Fibroblast of lung (primary cell): ENCODE measurements around the gene PITRM1. TPM values are rescaled to one million over a fixed set of nuclear protein-coding genes. Genes with fewer than 3 reads are reported as not detected.

Experiments used
- DNase-seq, 2 donors: peaks; one replicate each; pipeline versions ENCODE4 v3.0.0 to v3.0.0-alpha.2; 2010; ENCODE audit warnings: low read depth in 2 of 2
- H2AFZ ChIP-seq: 2 replicates; pipeline ENCODE4 v1.5.1; 2012; ENCODE audit warnings: low read length, control low read depth, inconsistent platforms
- H3K27ac ChIP-seq: 2 replicates; pipeline ENCODE4 v1.5.1; 2011; ENCODE audit warnings: low read length, control low read depth; ENCODE audit not compliant: insufficient read depth
- H3K27me3 ChIP-seq: 2 replicates; pipeline ENCODE4 v1.5.1; 2011; ENCODE audit warnings: mild to moderate bottlenecking, low read length; ENCODE audit not compliant: control insufficient read depth, insufficient read depth
- H3K36me3 ChIP-seq: 2 replicates; pipeline ENCODE4 v1.5.1; 2011; ENCODE audit warnings: low read length; ENCODE audit not compliant: control insufficient read depth, insufficient read depth
- H3K4me1 ChIP-seq: 2 replicates; pipeline ENCODE4 v1.5.1; 2011; ENCODE audit warnings: low read length; ENCODE audit not compliant: control insufficient read depth, insufficient read depth; ENCODE audit errors: extremely low read depth
- H3K4me2 ChIP-seq: 2 replicates; pipeline ENCODE4 v1.5.1; 2011; ENCODE audit warnings: low read length, control low read depth; ENCODE audit not compliant: insufficient read depth; ENCODE audit errors: extremely low read depth
- H3K4me3 ChIP-seq, 4 experiments: fragments of 200-600 bp in 1 of 4; sonication (generic) in 1 of 4; replicated peaks in 1 of 4; 2 replicates each; pipeline ENCODE4 v1.5.1; 2011 to 2016; ENCODE audit warnings: low read length in 4 of 4, low read depth in 3 of 4, mild to moderate bottlenecking in 3 of 4, control low read depth in 2 of 4, inconsistent platforms in 1 of 4, mixed read lengths in 1 of 4; ENCODE audit not compliant: insufficient read depth in 1 of 4; ENCODE audit errors: control extremely low read depth in 1 of 4
- H3K79me2 ChIP-seq: 2 replicates; pipeline ENCODE4 v1.5.1; 2012; ENCODE audit warnings: mild to moderate bottlenecking, low read length, inconsistent platforms; ENCODE audit not compliant: control insufficient read depth, insufficient read depth
- H3K9ac ChIP-seq: 2 replicates; pipeline ENCODE4 v1.5.1; 2011; ENCODE audit warnings: mild to moderate bottlenecking, low read length, control low read depth; ENCODE audit not compliant: insufficient read depth
- H3K9me3 ChIP-seq: 2 replicates; pipeline ENCODE4 v1.5.1; 2012; ENCODE audit warnings: low read depth, low read length; ENCODE audit not compliant: control insufficient read depth, insufficient read depth
- H4K20me1 ChIP-seq: 2 replicates; pipeline ENCODE4 v1.5.1; 2011; ENCODE audit warnings: low read length; ENCODE audit not compliant: control insufficient read depth, insufficient read depth; ENCODE audit errors: extremely low read depth
- EZH2 ChIP-seq: IDR thresholded peaks from 2 replicates; pipeline ENCODE4 v1.5.1; 2012; ENCODE audit warnings: low read length, control low read depth, mild to moderate bottlenecking; ENCODE audit errors: missing control alignments
- polyA plus RNA-seq, 2 donors: library from polyadenylated mRNA; depleted of rRNA in 1 of 2; stranded (reverse) in 1 of 2; unstranded in 1 of 2; fragments of >200 nt; gene quantifications; 2 replicates each; pipeline ENCODE4 v1.2.1, GENCODE V29; 2011 to 2012; ENCODE audit warnings: missing spikeins in 1 of 2
- total RNA-seq: library from RNA; depleted of rRNA; stranded (reverse); fragments of >200 nt; gene quantifications from 2 replicates; pipeline ENCODE4 v1.2.1, GENCODE V29; 2014
- TF ChIP-seq, protein P1 (sequence below), 2 donors: IDR thresholded peaks in 1 of 2; conservative IDR thresholded peaks in 1 of 2; 1 replicate in 1 of 2; 2 replicates in 1 of 2; pipeline ENCODE4 v1.5.1; 2011 to 2012; ENCODE audit warnings: low read length in 2 of 2, control low read depth in 1 of 2, inconsistent platforms in 1 of 2, low read depth in 1 of 2, mild to moderate bottlenecking in 1 of 2

Gene PITRM1
- total and polyA plus RNA-seq, 2 donors (not counting 1 experiment from before 2014, with no cell fraction given): 53.1 to 73.7 TPM

DNA sequence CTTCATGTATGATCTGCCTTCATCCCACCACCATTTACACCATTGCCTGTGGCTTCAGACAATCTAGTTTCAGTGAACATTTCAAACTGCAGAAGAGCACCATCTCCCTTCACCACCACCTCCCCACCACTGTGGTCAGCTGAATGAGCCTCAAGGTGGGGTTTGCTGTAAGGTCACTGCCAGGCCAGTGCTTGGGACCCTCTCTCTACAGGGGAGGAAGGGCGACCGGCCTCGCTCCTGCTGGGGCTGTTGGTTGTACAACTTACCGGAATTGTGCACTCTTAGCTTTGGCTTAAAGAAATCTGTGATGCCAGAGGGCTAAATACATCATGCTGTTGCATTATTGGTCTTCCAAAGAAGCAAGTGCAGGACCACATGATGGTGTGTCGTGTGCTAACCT is 78.6 kb downstream of the PITRM1 start:
- Histone ChIP-seq H4K20me1 (no peaks in the 10 kb centered on the region), H2AFZ (no peak overlapping the region), H3K4me2 (no peak overlapping the region), H3K4me3 (no peak overlapping the region), H3K79me2 (peaks cover 61% of the 10 kb centered on the region), H3K9me3 (no peaks in the 10 kb centered on the region), H3K27me3 (no peaks in the 10 kb centered on the region), H3K4me1 (peaks cover 36% of the 10 kb centered on the region), H3K9ac (no peak overlapping the region), H3K36me3 (peaks cover 8% of the 10 kb centered on the region), H3K27ac (peak overlapping the region; percentile 92)
- TF ChIP-seq, protein P1, sequence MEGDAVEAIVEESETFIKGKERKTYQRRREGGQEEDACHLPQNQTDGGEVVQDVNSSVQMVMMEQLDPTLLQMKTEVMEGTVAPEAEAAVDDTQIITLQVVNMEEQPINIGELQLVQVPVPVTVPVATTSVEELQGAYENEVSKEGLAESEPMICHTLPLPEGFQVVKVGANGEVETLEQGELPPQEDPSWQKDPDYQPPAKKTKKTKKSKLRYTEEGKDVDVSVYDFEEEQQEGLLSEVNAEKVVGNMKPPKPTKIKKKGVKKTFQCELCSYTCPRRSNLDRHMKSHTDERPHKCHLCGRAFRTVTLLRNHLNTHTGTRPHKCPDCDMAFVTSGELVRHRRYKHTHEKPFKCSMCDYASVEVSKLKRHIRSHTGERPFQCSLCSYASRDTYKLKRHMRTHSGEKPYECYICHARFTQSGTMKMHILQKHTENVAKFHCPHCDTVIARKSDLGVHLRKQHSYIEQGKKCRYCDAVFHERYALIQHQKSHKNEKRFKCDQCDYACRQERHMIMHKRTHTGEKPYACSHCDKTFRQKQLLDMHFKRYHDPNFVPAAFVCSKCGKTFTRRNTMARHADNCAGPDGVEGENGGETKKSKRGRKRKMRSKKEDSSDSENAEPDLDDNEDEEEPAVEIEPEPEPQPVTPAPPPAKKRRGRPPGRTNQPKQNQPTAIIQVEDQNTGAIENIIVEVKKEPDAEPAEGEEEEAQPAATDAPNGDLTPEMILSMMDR (conservative IDR thresholded peaks at IDR 0.05 in 1 of 2, IDR thresholded peaks at IDR 0.05 in 1 of 2; ENCODE audit: low read depth in 1 of 2, low read length in 2 of 2): no peak
- TF ChIP-seq EZH2: no peak
- DNase-seq: no peak

DNA sequence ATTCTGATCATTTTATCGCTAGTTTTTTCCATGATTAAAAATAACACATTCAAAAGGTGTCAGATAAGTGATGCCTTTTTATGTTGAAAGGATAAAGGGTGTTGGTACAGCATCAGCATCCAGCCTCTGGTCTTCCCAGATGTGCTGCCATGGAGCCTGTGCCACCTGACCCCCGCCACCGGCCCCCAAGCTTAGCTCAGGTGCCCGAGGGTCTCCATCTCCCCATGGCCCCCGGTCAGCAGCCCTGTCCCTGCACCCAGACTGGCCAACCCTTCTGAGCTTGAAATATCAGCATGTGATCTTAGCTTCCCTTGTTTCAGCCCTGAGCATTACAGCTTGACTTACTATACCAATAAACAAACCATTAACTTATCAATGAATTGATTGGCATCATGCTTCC is 80.7 kb downstream of the PITRM1 start:
- peaks cover 30% of the 10 kb centered on the region for H3K4me1 ChIP-seq
- no peaks in the 10 kb centered on the region for H3K27me3 ChIP-seq
- no peak overlapping the region for H2AFZ ChIP-seq
- no peak for DNase-seq
- no peak overlapping the region for H3K9ac ChIP-seq
- no peak overlapping the region for H3K4me3 ChIP-seq
- H3K4me2 ChIP-seq: no peak overlapping the region
- H4K20me1 ChIP-seq: no peaks in the 10 kb centered on the region
- peak overlapping the region; percentile 71 for H3K27ac ChIP-seq
- H3K79me2 ChIP-seq: peaks cover 60% of the 10 kb centered on the region
- TF ChIP-seq EZH2: no peak
- TF ChIP-seq, protein P1 (conservative IDR thresholded peaks at IDR 0.05 in 1 of 2, IDR thresholded peaks at IDR 0.05 in 1 of 2; ENCODE audit: low read depth in 1 of 2, low read length in 2 of 2): no peak
- no peaks in the 10 kb centered on the region for H3K9me3 ChIP-seq
- peaks cover 5% of the 10 kb centered on the region for H3K36me3 ChIP-seq

DNA sequence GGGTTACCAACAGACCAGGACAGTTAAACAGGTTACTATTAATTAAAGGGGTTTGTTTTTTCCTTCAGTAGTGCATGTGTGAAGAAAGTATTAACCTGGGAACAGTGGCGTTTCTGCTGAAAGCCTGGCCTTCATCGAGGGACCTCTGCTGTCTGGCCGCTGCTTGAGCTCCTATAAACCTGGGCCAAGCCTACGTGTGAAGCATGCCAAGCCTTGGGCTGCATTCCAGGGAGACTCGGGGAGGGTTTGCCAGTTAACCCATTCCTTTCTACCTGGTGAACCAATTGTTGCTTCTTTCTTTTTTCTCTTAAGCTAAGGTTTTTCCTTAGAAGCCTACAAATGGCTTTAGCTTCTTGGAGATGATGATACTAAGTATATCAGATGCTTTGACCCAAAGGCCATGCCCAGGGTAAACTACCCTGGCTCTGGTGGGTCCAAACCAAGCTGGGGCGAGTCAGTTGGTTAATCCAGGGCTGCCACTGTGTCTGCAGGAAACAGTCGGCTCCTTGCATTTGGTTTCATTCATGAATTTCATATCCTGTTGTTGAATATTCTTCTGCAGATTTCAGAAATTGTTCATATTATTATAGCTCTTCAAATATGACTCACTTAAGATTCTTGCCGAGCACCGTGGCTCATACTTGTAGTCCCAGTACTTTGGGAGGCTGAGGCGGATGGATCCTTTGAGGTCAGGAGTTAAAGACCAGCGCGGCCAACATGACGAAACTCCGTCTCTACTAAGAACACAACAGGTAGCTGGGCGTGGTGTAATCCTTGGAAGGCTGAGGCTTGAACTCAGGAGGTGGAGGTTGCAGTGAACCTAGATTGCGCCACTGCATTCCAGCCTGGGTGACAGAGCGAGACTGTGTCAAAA is 81.4 kb downstream of the PITRM1 start:
- Histone ChIP-seq H3K4me2 (peak overlapping the region; percentile 59), H3K27ac (peak overlapping the region; percentile 71), H3K9me3 (no peaks in the 10 kb centered on the region), H3K79me2 (peaks cover 62% of the 10 kb centered on the region), H3K4me3 (peak overlapping the region in 1 of 4 experiments; percentile 11), H3K4me1 (peaks cover 25% of the 10 kb centered on the region), H2AFZ (no peak overlapping the region), H3K9ac (no peak overlapping the region), H4K20me1 (no peaks in the 10 kb centered on the region), H3K36me3 (peaks cover 8% of the 10 kb centered on the region), H3K27me3 (no peaks in the 10 kb centered on the region)
- TF ChIP-seq, protein P1 (conservative IDR thresholded peaks at IDR 0.05 in 1 of 2, IDR thresholded peaks at IDR 0.05 in 1 of 2; ENCODE audit: low read depth in 1 of 2, low read length in 2 of 2): peak in 1 of 2 donors; percentile 1
- TF ChIP-seq EZH2: no peak
- DNase-seq: peak; percentile 92 to 96
